Motor neuron (in vitro differentiated cells): ENCODE data around the gene ETFA. TPM values are rescaled to one million over a fixed set of nuclear protein-coding genes. Genes with fewer than 3 reads are reported as not detected.

Experiments
- ATAC-seq, 8 experiments: fragments of 200-7000 bp; cut with Tn5 transposase; replicated peaks in 6 of 8; 2 replicates each; pipeline ENCODE4 v1.8.0; 2021; ENCODE audit warnings: mild to moderate bottlenecking in 8 of 8, moderate library complexity in 8 of 8
- H3K27ac ChIP-seq, 2 donors: fragments of 250-450 bp; sonication (Bioruptor Pico); 2 replicates each; pipeline ENCODE4 v1.9.0; 2021; ENCODE audit warnings: antibody characterized with exemption in 2 of 2, mild to moderate bottlenecking in 2 of 2, moderate library complexity in 1 of 2
- H3K4me1 ChIP-seq, 2 donors: fragments of 250-450 bp; sonication (Bioruptor Pico); replicated peaks in 1 of 2; 2 replicates each; pipeline ENCODE4 v1.6.1; 2021; ENCODE audit warnings: antibody characterized with exemption in 2 of 2, mild to moderate bottlenecking in 2 of 2, moderate library complexity in 1 of 2
- H3K4me3 ChIP-seq, 5 donors: fragments of 250-450 bp; sonication (Bioruptor Pico); 2 replicates each; pipeline ENCODE4 v1.9.0; 2021; ENCODE audit warnings: antibody characterized with exemption in 5 of 5, mild to moderate bottlenecking in 5 of 5, moderate library complexity in 4 of 5
- WGBS, 10 experiments: fragments of 450-650 bp; shearing (Covaris generic); methylation state at CpG; one replicate each; pipeline ENCODE4 v1.0.0; 2022; 5-methylcytosine and 5-hydroxymethylcytosine counted together
- in situ Hi-C, 9 experiments: fragments of 400-800 bp; cut with MboI; loops; one replicate each; pipeline ENCODE4 v1.15.0; 2021; ENCODE audit warnings: low sequenced_read_pairs in 9 of 9, low pct_unique_long_range_greater_than_20kb in 2 of 9; ENCODE audit not compliant: unreplicated experiment in 9 of 9
- total RNA-seq, 8 experiments: library from RNA; unstranded; fragments of 300-600 nt; gene quantifications; 2 replicates each; pipeline versions ENCODE4 v1.2.3 to v1.2.4, GENCODE V29; 2022

Gene ETFA
- 100 to 1,000 TPM in 3 of 8 experiments, 10 to 100 TPM in 5; 53.2 to 195 (median 77.1) TPM for total RNA-seq

DNA sequence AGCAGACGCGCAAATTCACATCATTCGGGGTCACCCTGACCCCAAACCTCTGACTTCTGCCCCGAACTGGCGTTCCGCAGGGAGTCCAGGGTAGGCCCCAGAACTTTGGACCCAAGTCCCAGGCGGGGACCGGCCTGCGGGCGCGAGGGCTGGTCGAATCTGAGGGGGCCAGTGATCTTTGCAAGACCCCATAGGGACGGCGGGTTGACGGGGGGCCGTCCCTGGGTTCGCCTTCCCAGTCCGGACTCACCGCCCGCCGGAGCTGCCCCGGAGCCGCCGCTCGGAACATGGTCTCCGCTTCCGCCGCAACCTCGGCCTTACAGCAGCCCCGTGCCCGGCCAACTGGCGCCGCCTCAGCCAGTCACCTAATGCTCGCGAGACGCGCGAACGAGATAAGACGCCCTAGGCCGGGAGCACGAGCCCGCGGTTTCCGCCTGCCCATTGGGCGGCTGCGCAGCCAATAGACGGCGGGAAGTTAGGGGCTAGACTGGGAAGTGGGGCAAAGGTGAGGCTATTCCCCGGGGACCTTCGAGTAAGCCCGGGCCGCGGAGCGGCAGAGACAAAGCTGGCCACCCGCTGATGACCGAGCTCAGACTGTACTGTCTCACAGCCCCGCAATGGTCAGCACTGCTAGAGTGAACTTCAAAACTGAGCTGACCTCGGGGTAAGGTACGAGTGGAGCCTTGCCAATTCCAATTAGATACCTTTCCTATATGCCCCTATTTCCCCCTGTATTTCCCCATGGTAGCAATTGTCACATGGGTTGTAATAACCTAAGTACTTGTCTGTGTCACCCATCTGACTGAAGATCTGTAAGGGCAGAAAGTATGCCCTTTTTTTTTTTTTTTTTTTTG lies at the start of gene ETFA:
TSS of gene ETFA (minus strand) at position 370 of the 854 bp plus-strand sequence. CDS start at position 289, 81 bp downstream.
- Histone ChIP-seq H3K4me3 (peak within 1 kb of the TSS; percentile 61 to 93 (median 75)), H3K27ac (peak within 1 kb of the TSS; percentile 7 to 63), H3K4me1 (peaks cover 0 to 5% of the 10 kb centered on the region in 2 donors)
- WGBS, 10 experiments, result 0 to 33% (median 5%) methylated on average over 2 to 9 of the region's 60 CpGs; no CpG with 5 or more reads in 6 of the 10 experiments
- in situ Hi-C loops, result no loop called here
- ATAC-seq, result peak; percentile 98 to 99 (median 99)

- no peak overlapping the region for H3K27ac ChIP-seq
- H3K4me3 ChIP-seq, result no peak overlapping the region
- in situ Hi-C loops, result loop anchor here in 2 of 9 experiments (25.0 kb wide), 2 partner anchors 102 to 477 kb away; no protein-coding TSS in a partner anchor
- no peak for ATAC-seq
- H3K4me1 ChIP-seq, result no peaks in the 10 kb centered on the region
- WGBS, 10 experiments, result 29 to 100% (median 79%) methylated on average over 1 to 3 of the region's 3 CpGs; no CpG with 5 or more reads in 2 of the 10 experiments
Measured at GRCh38 chr15:76360416-76360815, 49.1 kb upstream of the ETFA start.

DNA sequence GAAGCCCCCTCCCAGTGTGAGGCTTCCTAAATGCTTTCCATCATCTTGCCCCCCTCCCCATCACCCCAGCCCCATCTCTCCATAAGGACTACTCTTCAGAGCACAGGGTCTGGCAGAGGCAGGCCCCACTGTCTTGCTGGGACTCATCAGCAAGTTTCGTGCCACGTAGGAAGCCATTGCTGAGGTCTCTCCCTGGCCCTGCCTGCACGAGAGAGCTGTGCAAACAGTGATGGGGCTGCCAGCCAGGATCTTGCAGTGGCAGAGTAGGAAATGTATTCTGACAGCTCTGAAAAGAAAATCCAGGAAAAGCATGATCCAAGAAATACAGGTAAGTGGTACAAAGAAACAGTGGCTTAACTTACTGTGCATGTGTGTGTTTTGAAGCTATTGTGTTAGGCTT lies 47.9 kb upstream of the ETFA start:
- 30 to 93% methylated on average over 2 of the region's 3 CpGs; no CpG with 5 or more reads in 8 of the 10 experiments for WGBS, 10 experiments
- in situ Hi-C loops, result loop anchor here in 2 of 9 experiments (25.0 kb wide), 2 partner anchors 103 to 478 kb away; no protein-coding TSS in a partner anchor
- Histone ChIP-seq H3K4me3 (no peak overlapping the region), H3K27ac (no peak overlapping the region), H3K4me1 (no peaks in the 10 kb centered on the region)
- ATAC-seq, result peak in 1 of 8 experiments; percentile 37

GRCh38 chr15:76358453-76358852 lies 47.2 kb upstream of the ETFA start:
- 80 to 92% (median 89%) methylated on average over 1 to 2 of the region's 3 CpGs; no CpG with 5 or more reads in 4 of the 10 experiments for WGBS, 10 experiments
- Histone ChIP-seq H3K4me3 (no peak overlapping the region), H3K4me1 (no peaks in the 10 kb centered on the region), H3K27ac (no peak overlapping the region)
- no peak for ATAC-seq
- in situ Hi-C loops, result loop anchor here in 2 of 9 experiments (25.0 kb wide), 2 partner anchors 104 to 479 kb away; no protein-coding TSS in a partner anchor

GRCh38 chr15:76354823-76355440 lies 43.7 kb upstream of the ETFA start:
- WGBS, 10 experiments, result 23 to 93% (median 68%) methylated on average over 1 to 3 of the region's 3 CpGs
- in situ Hi-C loops, result loop anchor here in 2 of 9 experiments (25.0 kb wide), 2 partner anchors 107 to 482 kb away; no protein-coding TSS in a partner anchor
- H3K4me1 ChIP-seq, result no peaks in the 10 kb centered on the region
- no peak overlapping the region for H3K27ac ChIP-seq
- H3K4me3 ChIP-seq, result no peak overlapping the region
- ATAC-seq, result no peak

DNA sequence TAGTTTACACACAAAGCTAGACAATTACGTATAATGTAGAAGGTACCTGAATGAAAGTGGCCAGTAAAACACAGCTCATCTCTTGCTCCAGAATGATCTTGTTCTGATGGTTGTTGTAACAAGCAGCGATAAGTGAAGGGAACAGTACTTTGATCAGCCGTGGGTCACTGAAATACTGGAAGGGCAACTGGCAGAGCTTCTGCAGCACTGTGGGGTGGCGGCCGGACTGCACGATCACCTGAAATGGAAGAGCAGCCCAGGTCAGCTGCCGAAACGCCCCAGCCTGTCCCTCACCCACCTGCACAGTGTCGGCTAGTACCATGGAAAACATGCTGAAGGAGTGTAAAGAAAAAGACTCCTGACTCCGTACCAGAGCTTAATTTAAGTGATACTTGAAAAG lies 42.6 kb upstream of the ETFA start:
- WGBS, 10 experiments, result 70 to 100% (median 88%) methylated on average over 1 to 9 of the region's 10 CpGs; no CpG with 5 or more reads in 2 of the 10 experiments
- in situ Hi-C loops, result loop anchor here in 2 of 9 experiments (25.0 kb wide), 2 partner anchors 108 to 483 kb away; no protein-coding TSS in a partner anchor
- no peak for ATAC-seq
- no peak overlapping the region for H3K27ac ChIP-seq
- no peaks in the 10 kb centered on the region for H3K4me1 ChIP-seq
- H3K4me3 ChIP-seq, result no peak overlapping the region

DNA sequence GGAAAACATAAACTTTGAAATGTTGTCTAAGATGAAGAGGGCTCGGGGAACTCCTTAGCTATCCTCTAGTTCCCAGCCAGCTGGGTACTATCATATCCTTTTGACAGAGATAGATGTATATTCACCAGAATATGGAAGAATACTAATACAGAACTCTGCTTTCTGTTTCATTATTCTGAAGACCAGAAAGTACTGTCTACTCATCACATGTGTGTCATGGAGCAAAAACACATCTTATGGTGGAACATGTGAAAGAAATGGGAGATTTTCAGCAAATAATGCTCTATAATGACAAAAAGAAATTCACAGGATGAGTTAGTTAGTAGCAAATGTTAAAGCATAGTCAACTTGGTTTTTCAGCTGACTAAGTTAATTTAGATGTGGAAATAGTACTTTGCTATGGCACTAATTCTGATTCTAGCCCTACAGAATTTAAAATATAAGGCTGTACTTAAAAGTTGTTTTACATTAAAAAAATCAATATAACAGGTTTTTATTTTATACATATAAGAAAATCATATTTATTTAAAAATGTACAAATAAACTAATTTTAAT lies 41.8 kb upstream of the ETFA start:
- in situ Hi-C loops, result loop anchor here in 2 of 9 experiments (25.0 kb wide), 2 partner anchors 109 to 484 kb away; no protein-coding TSS in a partner anchor
- H3K4me1 ChIP-seq, result no peaks in the 10 kb centered on the region
- no peak for ATAC-seq
- no peak overlapping the region for H3K4me3 ChIP-seq
- no peak overlapping the region for H3K27ac ChIP-seq
- WGBS, 10 experiments, result 88 to 100% (median 100%) methylated on average over 1 of the region's 1 CpG; no CpG with 5 or more reads in 3 of the 10 experiments

DNA sequence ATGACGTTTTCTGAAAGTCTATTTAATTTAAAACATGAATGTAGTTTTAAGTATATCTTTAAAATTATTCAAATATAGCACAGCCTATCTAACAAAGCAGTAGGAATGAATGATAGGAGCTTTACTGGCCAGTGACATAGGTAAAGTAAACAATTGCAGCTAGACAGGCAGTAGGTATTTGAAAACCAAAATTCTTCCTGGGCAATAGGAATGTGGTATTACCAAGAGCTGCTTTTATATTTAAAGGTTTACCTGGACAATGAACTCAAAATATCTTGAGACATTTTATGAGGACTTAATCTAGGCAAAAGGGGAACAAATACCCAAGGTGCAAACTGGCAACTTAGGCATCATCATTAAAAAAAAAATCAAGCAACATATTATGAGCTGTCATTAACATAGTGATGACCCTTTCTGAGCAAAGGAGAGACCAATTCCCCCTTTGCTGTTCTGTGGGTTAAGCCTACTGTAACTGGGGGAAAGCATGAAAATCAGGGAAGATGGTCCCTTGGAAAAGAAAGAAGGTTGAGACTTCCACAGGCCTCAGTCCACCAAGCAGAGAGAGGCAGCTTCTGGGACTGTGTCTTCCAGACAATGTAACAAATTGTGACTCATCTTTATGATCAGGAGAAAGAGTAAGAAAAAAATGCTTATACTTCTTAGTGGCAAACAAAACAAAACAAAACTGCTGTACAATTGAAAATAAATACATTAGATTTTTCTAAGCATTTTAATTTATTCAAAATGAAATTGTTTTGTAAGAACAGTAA lies 38.2 kb upstream of the ETFA start:
- 46 to 100% (median 67%) methylated on average over 1 of the region's 1 CpG; no CpG with 5 or more reads in 1 of the 10 experiments for WGBS, 10 experiments
- ATAC-seq, result peak in 1 of 8 experiments; percentile 49
- in situ Hi-C loops, result loop anchor here in 2 of 9 experiments (25.0 kb wide), 2 partner anchors 113 to 488 kb away; no protein-coding TSS in a partner anchor

GRCh38 chr15:76347482-76348055 lies 36.3 kb upstream of the ETFA start:
- peak overlapping the region in 1 of 5 donors; percentile 31 for H3K4me3 ChIP-seq
- 0 to 93% (median 19%) methylated on average over 1 to 13 of the region's 13 CpGs for WGBS, 10 experiments
- peak in 2 of 8 experiments; percentile 5 to 43 for ATAC-seq

More for the DNA sequence above, 38.2 kb upstream of the ETFA start:
- Histone ChIP-seq H3K4me3 (no peak overlapping the region), H3K27ac (no peak overlapping the region), H3K4me1 (peaks cover 0 to 11% of the 10 kb centered on the region in 2 donors)

DNA sequence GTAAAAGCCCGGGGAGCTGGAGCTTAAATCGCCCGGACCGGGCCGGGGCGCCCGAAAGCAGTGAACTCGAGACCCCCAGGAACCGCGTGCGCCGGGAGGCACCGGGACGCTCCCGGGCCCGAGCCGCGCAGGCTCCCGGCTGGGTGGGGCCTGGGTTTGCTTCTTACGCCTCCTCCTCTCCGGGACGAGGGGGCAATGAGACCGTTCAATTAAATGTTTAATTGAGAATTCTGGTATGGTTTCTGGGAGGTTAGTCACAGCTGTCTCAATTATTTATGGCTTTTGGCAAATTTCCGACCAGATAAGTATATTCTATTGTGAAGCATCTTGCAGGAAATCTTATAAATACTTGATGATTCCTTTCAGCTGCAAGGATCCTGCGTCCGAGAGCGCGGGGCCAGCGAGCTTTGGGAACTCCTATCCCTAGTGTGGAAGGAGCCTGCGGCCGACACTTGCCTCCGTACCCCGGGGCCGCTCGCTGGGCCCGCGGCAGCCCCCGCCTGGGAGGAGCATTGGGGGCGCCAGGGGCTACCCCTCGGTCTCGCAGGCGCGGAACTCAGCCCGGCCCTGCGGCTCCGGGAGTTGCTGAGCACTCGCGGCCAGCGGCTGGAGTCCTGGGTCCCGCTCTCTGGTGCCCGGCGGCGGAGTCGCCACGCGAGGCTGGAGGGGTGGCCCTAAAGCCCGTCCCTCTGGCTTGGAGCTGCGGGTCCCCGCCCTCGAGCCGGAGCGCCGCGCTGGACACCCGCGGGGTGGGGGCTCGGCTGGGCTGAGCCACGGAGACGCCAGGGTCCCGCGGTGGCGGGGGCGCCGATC lies 35.6 kb upstream of the ETFA start:
- WGBS, 10 experiments, result 0 to 40% (median 9%) methylated on average over 1 to 21 of the region's 74 CpGs; no CpG with 5 or more reads in 2 of the 10 experiments
- in situ Hi-C loops, result no loop called here
- peak in 7 of 8 experiments; percentile 10 to 63 (median 53) for ATAC-seq
- no peak overlapping the region for H3K27ac ChIP-seq
- peak overlapping the region in 3 of 5 donors; percentile 12 to 31 (median 14) for H3K4me3 ChIP-seq
- H3K4me1 ChIP-seq, result peaks cover 0 to 26% of the 10 kb centered on the region in 2 donors

More at GRCh38 chr15:76347482-76348055, 36.3 kb upstream of the ETFA start:
- in situ Hi-C loops, result no loop called here
- Histone ChIP-seq H3K4me1 (peaks cover 0 to 19% of the 10 kb centered on the region in 2 donors), H3K27ac (no peak overlapping the region)
